Omental fat pad (tissue), 4 donors: Measurements from ENCODE around the gene CARMIL3. TPM values are rescaled to one million over a fixed set of nuclear protein-coding genes. Genes with fewer than 3 reads are reported as not detected.

Experiments
- ATAC-seq: fragments of 150-250 bp; one replicate; pipeline ENCODE4 v1.9.1; 2016; ENCODE audit warnings: mild to moderate bottlenecking, moderate library complexity; ENCODE audit not compliant: low FRiP score
- DNase-seq: peaks from one replicate; pipeline ENCODE4 v3.0.0-alpha.2; 2019; ENCODE audit warnings: low spot score
- CTCF ChIP-seq, 3 donors: fragments of 450-650 bp; IDR thresholded peaks; one replicate each; pipeline ENCODE4 v1.5.1; 2016 to 2017; ENCODE audit warnings: antibody characterized with exemption in 3 of 3, mild to moderate bottlenecking in 3 of 3, moderate library complexity in 2 of 3
- total RNA-seq, 4 donors: library from RNA; depleted of rRNA; stranded (reverse); fragments of >200 nt; gene quantifications; one replicate each; pipeline ENCODE4 v1.1.0, GENCODE V29; 2016

The CARMIL3 gene
- total RNA-seq, 4 donors from 2014 or later: 0.06 to 0.72 (median 0.30) TPM

DNA sequence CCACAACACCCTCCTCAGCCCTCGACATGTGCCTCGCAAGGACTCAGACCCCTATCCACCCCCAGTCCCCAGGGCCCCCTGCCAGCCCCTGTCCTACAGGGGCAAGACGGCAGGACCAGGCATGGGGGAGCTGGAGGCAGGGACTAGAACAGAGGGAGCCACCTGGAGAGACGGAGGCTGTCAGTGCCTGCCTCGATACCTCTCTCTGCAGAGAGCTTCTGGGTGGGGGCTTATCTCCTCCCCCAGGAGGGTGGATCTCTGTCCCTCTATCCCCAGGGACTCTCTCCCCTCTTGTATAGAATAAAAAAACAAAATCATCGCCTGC, 17.6 kb downstream of the CARMIL3 start:
- no peak for TF ChIP-seq CTCF (IDR thresholded peaks at IDR 0.05)
- ATAC-seq (no peak), DNase-seq (no peak)

DNA sequence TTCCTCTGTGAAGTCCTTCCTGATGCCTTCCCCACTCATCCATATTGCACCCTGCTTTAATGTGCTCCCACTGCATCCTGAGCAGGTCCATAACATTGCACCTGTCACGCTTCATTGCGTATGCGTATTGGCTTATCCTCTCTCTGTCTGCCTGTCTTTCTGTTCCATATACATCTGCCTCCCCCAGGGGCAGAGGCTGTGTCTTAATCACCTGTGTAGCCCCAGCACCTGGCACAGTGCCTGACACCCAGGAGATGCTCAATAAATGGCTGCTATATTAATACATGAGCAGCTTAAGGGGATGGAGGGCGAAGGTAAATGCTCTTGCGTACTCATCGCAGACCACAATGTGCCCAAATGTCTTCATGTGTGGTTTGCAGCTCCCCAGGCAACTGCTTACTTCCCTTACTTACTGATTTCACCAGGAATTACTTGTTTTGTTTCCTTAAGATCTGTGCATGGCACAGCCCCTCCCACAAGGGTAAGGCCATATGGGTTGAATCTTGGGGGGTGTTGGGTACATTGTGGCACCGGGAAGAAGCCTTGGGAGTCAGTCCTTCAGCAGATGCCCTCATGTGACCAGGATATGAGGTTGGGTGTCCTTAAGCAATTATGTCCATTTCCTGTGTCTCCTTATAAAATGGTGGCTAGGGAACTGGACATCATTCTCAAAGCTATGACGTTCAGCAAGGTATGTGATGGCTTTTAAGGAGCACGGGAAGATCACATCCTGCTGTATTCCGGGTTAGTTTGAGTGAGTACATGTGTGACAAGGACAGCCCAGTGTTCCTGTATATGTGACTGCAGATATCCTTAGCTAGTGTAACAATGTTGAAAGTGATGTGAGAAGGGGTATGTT, 18.7 kb downstream of the CARMIL3 start:
- no peak for TF ChIP-seq CTCF (IDR thresholded peaks at IDR 0.05)
- ATAC-seq: no peak
- DNase-seq: no peak

GRCh38 chr14:24071144-24071697, 19.4 kb downstream of the CARMIL3 start, which contains the start of gene CPNE6:
Gene CPNE6, plus strand, starts transcription at chr14:24071562. Its CDS starts 1,375 bp downstream, at chr14:24072937.
- TF ChIP-seq CTCF (IDR thresholded peaks at IDR 0.05): no peak
- no peak for DNase-seq
- no peak for ATAC-seq

- no peak for TF ChIP-seq CTCF (IDR thresholded peaks at IDR 0.05)
- ATAC-seq (no peak), DNase-seq (no peak)
Observed at GRCh38 chr14:24071836-24072430, 20.1 kb downstream of the CARMIL3 start.

- ATAC-seq (no peak), DNase-seq (no peak)
- TF ChIP-seq CTCF (IDR thresholded peaks at IDR 0.05): no peak
Observed at GRCh38 chr14:24072436-24072835, 20.6 kb downstream of the CARMIL3 start.

DNA sequence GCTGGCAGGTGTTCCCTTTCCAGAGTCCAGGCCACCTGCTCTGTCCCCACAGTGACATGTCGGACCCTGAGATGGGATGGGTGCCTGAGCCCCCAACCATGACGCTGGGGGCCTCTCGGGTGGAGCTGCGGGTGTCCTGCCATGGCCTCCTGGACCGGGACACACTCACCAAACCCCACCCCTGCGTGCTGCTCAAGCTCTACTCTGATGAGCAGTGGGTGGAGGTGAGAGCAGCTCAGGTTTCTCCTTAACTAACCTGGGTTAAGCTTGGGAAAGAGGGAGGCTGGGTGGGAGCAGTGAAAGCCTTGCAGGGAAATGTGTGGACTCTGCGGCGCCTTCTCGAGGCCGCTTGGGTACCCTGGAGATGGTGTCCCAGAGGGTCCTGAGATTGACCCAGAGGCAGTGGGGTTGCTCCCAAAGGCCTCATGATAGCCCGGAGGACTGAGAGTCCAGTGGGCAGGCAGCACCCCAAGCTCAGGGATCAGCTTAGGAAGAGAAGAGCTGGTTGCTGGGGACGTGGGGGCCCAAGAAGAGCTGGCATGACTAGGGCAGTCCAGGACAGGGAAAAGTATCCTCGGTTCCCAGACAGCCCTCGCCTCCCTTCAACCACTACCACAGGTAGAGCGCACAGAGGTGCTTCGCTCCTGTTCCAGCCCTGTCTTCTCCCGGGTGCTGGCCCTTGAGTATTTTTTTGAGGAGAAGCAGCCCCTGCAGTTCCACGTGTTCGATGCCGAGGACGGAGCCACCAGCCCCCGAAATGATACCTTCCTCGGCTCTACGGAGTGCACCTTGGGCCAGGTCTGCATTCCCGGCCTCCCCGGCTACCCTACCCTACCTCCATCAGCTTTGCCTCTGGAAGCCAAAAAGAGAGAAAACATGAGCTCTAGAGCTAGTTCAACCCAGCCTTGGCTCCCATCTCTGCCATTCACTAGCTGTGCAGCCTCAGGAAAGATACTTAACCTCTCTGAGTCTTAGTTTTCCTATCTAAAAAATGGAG, 21.4 kb downstream of the CARMIL3 start:
- no peak for TF ChIP-seq CTCF (IDR thresholded peaks at IDR 0.05)
- ATAC-seq (no peak), DNase-seq (no peak)
